ENCODE results near the gene DISC1. TPM values are rescaled to one million over a fixed set of nuclear protein-coding genes. Genes with fewer than 3 reads are reported as not detected.
A peak's percentile ranks its signal among the peaks of the same experiment; 100 is the strongest.
"Not testable (repeated sequence)": the region's sequence is repeated elsewhere in the genome, so short reads cannot be mapped to it uniquely, and the experiment has no call there.

Gene DISC1
- total RNA-seq, 1 donor from 2014 or later = 4.3 TPM

DNA sequence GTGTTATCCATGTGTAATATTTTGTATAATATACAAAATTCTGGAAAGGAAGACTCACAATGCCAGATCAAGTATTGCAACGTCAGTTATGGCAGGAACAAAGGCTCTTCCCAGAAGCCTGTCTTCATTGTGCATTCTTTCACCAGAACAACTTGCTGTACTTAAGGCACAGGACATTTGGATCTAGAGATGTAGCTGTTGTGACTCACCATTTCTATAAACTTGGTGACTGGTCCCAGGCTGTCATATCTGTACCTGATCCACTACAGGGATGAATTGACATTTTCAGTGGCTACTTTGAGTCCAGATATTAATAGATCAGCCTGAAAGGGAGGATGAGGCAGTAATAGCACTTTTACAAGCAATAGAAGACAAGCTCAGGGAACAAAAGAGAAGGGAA lies 299.8 kb downstream of the DISC1 start:
- intact Hi-C loops (cut with micrococcal nuclease) = no loop called here
- DNase-seq = no peak
- peak; percentile 78 for ATAC-seq

DNA sequence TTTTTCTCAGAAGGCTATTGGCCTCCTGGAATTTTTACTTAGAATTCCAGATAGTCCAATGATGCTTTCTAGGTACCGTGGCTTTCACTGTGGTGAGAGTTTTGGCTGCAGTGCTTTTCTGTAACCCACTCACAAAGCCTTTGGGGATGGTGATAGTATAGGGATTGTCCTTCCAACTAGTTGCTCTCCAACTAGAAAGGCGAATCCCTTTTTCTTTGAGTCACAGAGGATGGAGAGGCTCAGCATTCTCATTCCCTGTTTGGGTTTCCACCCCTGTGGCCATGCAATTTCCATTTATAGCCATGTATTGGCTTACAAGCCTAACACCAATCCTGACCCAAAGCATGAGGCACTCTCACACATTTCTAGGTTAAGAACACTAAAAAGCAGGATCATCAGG lies 300.3 kb downstream of the DISC1 start:
- DNase-seq = no peak
- ATAC-seq = no peak
- intact Hi-C loops (cut with micrococcal nuclease) = no loop called here

DNA sequence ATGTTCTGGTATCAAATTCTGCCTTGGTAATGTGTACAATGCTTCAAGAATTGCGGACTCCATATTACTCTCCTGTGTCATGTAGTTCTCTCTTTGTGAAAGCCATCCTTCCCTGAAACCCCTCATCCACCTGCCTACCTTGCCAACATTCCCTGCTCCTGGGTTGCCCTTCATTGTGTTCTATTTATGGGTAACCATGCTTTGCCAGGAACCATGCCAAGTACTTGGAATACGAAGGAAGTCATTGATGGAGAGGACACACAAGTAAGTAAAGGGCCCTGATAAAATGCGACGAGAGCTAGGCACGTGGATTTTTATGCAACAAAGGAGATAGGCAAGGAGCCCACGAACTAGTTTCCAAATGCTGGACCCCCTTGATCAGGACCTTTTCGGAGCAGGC lies 300.8 kb downstream of the DISC1 start:
- DNase-seq (no peak), ATAC-seq (peak; percentile 81)
- intact Hi-C loops (cut with micrococcal nuclease) = no loop called here

DNA sequence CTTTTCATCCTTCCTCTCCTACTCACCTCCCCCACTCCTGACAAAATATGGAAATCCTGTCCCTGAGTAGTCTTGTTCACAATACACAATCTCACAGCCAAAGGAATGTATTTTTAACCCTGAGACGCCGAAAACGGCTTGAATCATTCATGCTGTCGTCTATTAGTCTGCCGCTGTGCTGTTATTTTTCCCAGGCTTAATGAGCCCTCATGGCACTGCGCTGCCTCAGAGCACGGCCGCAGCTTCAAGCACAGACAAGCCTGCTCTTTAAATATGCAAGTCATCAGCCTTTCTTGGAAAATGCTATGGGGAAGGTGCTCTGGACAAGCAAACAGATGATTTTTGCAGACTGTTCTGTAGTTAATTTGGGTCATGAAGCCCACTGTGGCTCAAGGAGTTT lies 302.7 kb downstream of the DISC1 start:
- DNase-seq = no peak
- no peak for ATAC-seq
- intact Hi-C loops (cut with micrococcal nuclease) = no loop called here

DNA sequence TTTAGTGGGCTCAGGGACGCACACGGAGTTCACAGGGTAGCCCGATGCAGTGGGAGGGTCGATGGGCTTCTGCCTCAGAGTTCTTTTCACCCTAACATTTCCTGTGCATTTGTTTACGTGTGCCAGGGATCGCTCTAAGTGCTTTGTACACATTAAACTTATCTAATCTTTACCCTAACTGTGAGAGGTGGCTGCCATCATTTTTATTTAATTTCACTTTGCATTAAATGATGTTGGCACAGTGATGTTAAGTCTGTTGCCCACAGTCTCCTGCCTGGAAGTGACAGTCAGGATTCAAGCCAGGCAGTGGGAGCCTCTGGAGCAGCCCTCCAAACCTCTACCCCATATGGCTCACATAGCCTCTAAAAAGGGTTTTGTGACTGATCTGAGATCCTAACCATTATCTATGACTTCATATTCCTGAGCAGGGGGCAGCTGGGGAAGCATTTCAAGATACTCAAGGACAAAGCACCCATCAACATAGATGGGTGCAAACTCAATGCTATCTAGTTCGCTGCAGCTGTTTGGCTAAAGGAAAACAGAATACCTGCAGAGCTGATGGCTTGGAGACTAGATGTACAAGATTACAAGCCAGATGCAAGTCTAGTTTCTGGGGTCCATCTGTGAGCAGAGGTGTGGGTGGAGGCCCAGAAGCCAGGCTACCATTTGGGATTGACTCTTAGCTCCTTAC lies 303.8 kb downstream of the DISC1 start:
- intact Hi-C loops (cut with micrococcal nuclease) = no loop called here
- DNase-seq = no peak

DNA sequence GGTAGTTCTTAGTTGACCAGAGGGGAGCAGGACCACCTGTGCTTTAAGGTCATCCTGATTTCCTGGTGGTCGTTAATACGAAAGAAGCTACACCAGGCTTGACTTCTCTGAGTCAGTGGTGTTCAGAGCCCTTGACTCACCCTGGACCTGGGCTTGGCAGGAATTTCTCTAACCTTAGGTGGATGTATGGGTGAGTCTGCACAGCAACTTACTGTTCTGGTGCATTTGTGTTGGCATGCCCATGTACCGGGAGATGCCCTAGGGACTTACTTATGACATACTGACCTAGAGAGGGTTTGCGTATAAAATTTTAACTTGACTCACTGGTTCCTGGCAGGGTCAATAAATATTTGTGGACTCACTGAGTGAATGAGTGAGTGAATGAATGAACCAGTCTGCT lies 304.6 kb downstream of the DISC1 start:
- ATAC-seq = no peak
- no peak for DNase-seq
- intact Hi-C loops (cut with micrococcal nuclease) = no loop called here

More for the DNA sequence above, 303.8 kb downstream of the DISC1 start:
- ATAC-seq = no peak

DNA sequence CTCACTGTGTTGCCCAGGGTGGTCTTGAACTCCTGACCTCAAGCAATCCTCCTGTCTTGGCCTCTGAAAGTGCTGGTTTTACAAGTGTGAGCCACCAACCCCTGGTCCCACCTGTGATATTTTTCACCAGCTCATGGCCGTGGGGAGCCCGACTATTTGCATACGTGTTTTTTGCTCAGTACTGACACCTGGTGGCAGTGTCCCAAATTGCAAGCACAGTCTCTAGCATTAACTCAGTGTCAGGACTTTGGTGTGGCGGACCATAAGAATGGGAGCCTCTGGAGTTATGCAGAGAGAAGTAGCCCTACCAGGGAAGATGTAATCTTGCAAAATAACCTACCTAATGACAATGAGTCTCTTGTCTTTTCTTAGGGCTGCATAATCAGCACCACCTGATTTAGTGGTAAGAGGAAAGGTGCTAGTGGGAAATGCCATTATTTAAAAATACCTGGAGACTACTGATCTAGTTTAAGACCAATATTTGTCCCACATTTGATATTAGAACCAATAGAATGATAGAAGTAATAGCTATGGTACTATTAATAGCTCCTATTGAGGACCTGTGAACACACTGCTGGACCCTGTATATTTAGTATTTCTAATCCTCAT lies 305.4 kb downstream of the DISC1 start:
- DNase-seq (no peak), ATAC-seq (no peak)
- intact Hi-C loops (cut with micrococcal nuclease) = no loop called here

DNA sequence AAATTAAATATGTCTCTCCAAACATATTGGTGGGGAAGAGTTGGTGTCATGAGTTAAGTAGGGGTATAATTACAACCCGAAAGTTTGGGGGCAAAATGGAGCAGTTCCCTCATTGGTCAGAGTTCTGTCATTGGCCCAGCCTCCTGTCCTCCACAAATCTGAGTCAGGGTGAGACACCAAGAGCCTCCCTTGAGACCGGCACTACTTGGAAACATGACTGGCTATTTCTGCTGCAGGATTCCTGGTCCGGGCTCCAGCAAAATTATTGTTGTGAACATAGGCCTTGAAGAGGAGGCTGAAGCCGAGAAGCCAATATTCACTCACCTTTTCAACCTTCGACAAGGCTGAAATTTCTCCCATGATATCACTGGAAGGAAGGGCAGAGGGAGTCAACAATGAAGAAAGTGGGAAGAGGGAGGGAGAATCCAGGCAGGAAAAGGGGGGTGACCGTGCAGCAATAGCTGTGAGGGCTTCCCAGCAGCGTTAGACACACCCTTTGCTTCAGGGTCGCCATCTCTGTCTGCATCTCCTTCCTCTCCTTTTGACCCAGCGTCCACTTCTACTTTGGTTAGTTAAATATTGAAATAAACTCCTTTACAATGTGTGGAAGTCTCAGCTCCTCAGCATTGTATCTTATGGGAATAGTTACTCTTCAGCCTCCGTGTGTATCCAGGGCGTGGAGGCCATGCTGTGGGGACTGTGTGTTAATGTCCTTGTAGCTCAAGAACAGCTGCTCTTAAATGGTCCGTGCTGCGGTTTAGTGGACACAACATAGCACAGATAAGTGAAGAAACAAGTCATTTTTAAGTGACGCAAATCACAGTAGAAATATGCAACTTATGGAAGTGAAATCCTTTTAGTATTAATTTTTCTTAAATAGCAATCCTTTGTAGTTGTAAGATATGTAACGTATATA lies 307.4 kb downstream of the DISC1 start:
- peak; percentile 8 for ATAC-seq
- intact Hi-C loops (cut with micrococcal nuclease) = no loop called here
- DNase-seq = no peak

GRCh38 chr1:231934797-231935196 lies 308.2 kb downstream of the DISC1 start:
- intact Hi-C loops (cut with micrococcal nuclease) = no loop called here
- no peak for DNase-seq
- ATAC-seq = peak; percentile 77

GRCh38 chr1:231935856-231936255 lies 309.3 kb downstream of the DISC1 start:
- DNase-seq (no peak), ATAC-seq (no peak)
- intact Hi-C loops (cut with micrococcal nuclease) = no loop called here

DNA sequence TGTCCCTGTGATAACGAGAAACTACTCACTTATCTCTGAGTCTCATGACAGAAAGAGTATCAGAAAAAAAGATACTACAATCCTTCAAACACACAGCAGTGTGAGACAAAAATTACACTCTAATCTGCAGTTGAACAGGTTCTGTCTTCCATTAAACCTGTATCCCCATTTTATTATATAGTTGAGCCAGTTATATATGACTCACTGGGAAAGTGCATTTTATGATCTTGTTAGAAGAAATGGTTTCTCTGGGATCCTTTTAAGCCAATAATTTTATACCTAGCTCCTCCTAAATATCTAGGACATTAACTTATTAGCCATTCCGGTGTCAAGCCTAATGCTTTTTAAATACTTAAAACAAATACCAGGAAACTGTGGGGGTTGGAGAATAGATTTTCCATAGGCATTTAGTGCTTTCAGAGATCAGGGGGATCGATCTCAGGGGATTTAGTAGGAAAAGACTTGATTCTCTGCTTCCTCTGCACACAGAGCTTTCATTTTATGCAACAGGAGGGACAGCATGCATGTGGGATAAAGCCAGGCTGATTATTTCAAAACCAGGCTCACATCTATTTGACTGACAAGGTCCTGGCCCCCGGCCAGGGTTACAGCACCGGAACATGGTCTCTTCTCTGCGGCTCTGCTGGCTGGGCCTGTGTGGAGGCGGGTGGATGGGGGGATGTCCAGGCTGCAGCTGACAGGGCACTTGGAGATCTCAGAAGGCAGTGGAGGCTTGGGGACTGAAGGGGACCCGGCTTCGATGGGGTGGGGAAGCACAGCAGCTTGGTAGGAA lies 310.6 kb downstream of the DISC1 start:
- DNase-seq = peak; percentile 92
- peak; percentile 90 for ATAC-seq
- intact Hi-C loops (cut with micrococcal nuclease) = no loop called here

DNA sequence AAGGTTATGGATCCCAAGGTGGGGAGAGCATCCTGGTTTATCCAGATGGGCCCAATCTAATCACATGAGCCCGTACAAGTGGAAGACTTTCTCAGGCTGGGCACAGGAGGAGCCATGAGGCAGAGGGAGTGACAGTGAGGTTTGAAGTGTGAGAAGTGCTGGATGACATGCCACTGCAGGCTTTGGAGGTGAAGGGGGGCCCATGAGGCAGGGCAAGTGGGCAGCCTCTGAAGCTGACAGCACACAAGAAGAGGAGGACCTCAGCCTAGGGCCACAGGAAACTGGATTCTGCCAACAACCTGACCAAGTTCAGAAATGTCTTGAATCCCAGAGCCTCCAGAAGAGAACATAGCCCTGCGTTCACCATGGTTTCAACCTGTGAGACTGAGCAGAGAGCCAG lies 311.6 kb downstream of the DISC1 start:
- ATAC-seq = no peak

DNA sequence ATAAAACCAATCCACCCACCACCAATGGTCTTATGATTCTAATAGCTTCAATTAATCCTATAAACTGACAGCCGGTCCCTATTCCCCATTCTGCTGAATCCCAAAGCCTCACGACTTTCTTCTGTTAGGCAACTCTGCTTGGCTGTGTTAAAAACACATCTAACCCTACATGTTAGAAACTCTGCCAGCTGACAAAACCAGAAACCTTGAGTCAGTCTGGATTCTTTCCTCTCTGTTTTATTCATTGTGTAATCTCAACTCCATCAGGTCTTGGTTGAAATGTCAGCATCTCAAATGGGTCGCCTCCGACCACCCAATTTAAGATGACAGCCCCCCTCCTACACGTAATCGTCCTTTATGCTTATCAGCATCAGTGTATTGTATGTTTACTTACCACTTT lies 312.1 kb downstream of the DISC1 start:
- intact Hi-C loops (cut with micrococcal nuclease) = no loop called here
- ATAC-seq = no peak
- no peak for DNase-seq

More for the DNA sequence above, 311.6 kb downstream of the DISC1 start:
- DNase-seq = no peak
- intact Hi-C loops (cut with micrococcal nuclease) = no loop called here

DNA sequence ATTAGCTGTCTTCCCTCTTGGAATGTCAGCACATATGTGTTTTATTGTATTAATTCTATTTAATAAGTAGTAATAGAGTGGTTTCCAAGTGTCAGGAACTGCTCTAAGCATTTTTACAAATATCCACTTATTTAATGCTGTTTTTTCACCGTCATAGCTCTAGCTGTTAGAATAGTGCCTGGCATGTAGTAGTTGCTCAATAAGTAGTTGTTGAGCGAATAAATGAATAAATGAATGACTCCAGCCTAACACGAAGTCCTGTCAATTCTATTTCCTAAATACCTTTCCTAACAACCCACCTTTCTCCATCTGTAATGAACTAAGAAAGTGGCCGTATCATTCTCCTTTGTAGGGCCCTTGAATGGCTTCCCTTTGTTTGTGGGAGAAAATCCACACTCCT lies 312.5 kb downstream of the DISC1 start:
- DNase-seq = no peak
- intact Hi-C loops (cut with micrococcal nuclease) = no loop called here
- no peak for ATAC-seq

DNA sequence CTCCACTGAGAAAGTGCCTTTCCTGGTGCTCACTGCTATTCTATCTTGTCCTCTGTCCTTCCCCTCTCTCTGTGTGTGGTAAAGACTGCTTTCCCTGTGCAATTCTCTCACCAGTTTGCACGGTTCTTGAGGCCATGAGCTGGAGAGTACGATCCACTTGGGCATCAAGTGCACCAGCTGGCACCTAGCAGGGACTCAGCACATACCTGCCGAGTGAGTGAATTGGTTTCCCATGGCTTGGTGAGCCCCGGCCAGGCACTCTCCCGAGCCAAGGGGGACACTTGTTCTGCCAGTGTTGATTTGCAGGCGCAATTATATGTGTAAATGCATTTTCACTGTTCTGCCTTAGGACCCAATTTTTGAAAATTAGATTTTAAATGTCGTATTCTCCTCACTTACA lies 313.5 kb downstream of the DISC1 start:
- DNase-seq (no peak), ATAC-seq (no peak)
- intact Hi-C loops (cut with micrococcal nuclease) = no loop called here

- intact Hi-C loops (cut with micrococcal nuclease) = no loop called here
- no peak for ATAC-seq
- DNase-seq = no peak
Measured at GRCh38 chr1:231940701-231941100, 314.1 kb downstream of the DISC1 start.

DNA sequence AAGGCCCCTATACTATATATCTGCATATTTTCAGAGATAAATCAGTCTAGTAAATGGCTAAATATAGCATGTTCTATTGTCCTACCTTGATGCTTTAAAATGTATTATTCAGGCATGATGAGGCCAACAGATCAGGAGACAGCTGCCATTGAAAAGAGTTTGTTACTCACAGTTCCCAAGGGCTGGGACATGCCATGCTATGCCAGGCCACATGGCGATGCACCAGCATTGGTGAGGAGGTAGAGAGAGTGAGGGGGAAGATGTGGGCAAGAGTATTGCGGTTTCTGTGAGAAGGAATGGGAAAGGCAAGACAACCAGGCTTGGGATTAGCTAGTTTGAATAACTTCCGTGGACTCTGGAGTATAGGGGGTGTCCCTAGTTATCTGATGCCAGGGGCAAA lies 316.5 kb downstream of the DISC1 start:
- ATAC-seq = no peak
- no peak for DNase-seq
- intact Hi-C loops (cut with micrococcal nuclease) = no loop called here

GRCh38 chr1:231948102-231948501 lies 321.5 kb downstream of the DISC1 start:
- DNase-seq; ATAC-seq; intact Hi-C loops (cut with micrococcal nuclease): not testable (repeated sequence)

- ATAC-seq (peak; percentile 82), DNase-seq (peak; percentile 39)
- intact Hi-C loops (cut with micrococcal nuclease) = no loop called here
Measured at GRCh38 chr1:231949277-231950091, 322.9 kb downstream of the DISC1 start.

Measured in left ventricle myocardium superior (tissue), 1 donor.